Measurements from ENCODE around the gene ADGRD1.

- TF ChIP-seq CTCF (IDR thresholded peaks at IDR 0.05; ENCODE audit: low read depth, low read length) (no peak), POLR2A (IDR thresholded peaks at IDR 0.05; ENCODE audit: extremely low read depth, insufficient read length) (no peak)
These were observed 34.6 kb upstream of the ADGRD1 start for GRCh38 chr12:130919086-130919485.

Data from NB4 (cell line).